ENCODE measurements around the gene ZBED5.

- TF ChIP-seq CTCF (conservative IDR thresholded peaks at IDR 0.05; ENCODE audit: low read depth, low read length), result no peak
- no peak for TF ChIP-seq EZH2 (IDR thresholded peaks at IDR 0.05; ENCODE audit: borderline replicate concordance, low read depth, low read length, poor library complexity, severe bottlenecking)
Observed at GRCh38 chr11:10828402-10828801, 29.5 kb downstream of the ZBED5 start.

Data from A673 (cell line).